HCT116 (cell line): Measurements from ENCODE around the gene ITIH5. TPM values are rescaled to one million over a fixed set of nuclear protein-coding genes. Genes with fewer than 3 reads are reported as not detected.

Source experiments
- ATAC-seq: fragments of 200-7000 bp; cut with Tn5 transposase; 2 replicates; pipeline ENCODE4 v1.9.1; 2020; ENCODE audit warnings: mild to moderate bottlenecking, moderate library complexity
- BruUV-seq: library from RNA; stranded (reverse); fragments of 400-500 nt; replicated peaks from 2 replicates; lab custom pipeline; 2021; lab: Mats Ljungman, UMichigan
- CTCF ChIA-PET: fragments of 300-600 bp; sonication (Branson Sonifier 250); formaldehyde crosslinking; loops from one replicate; lab custom pipeline; 2021; ENCODE audit warnings: antibody characterized with exemption; lab: Charles Lee
- POLR2A ChIA-PET: fragments of 300-600, 350-600 bp; sonication (Branson Sonifier 250); formaldehyde crosslinking; loops from one replicate; lab custom pipeline; 2021; ENCODE audit warnings: antibody characterized with exemption; lab: Charles Lee
- RAD21 ChIA-PET, 2 experiments: fragments of 300-600 bp; sonication (Branson Sonifier 250); formaldehyde crosslinking; loops; one replicate each; lab custom pipeline; 2023; ENCODE audit warnings: low total read pairs in 2 of 2; ENCODE audit not compliant: uncharacterized antibody in 2 of 2, unreplicated experiment in 2 of 2, low non-redundant PET in 1 of 2; lab: Charles Lee
- DNase-seq: peaks from one replicate; pipeline ENCODE4 v3.0.0-alpha.2; 2010; ENCODE audit warnings: low read depth, low spot score
- H2AFZ ChIP-seq: fragments of 200-600 bp; shearing (Covaris generic), sonication (generic); 2 replicates; pipeline ENCODE4 v1.6.1; 2017; ENCODE audit warnings: low read depth, mixed run types, mixed read lengths, antibody characterized with exemption, low read length; ENCODE audit not compliant: poor library complexity, severe bottlenecking
- H3K27ac ChIP-seq: 2 replicates; pipeline ENCODE4 v1.5.1; 2012; ENCODE audit warnings: low read depth, low read length
- H3K27me3 ChIP-seq: fragments of 200-600 bp; sonication (generic); 2 replicates; pipeline ENCODE4 v1.6.1; 2016; ENCODE audit warnings: mixed run types, low read length, mixed read lengths; ENCODE audit not compliant: insufficient read depth
- H3K36me3 ChIP-seq, 2 experiments: fragments of 200-500 bp in 1 of 2; fragments of 200-600 bp in 1 of 2; sonication (Bioruptor generic) in 1 of 2; sonication (generic) in 1 of 2; 2 replicates each; pipeline versions ENCODE4 v1.5.1 to v1.6.1; 2014 to 2016; ENCODE audit warnings: low read length in 2 of 2, inconsistent platforms in 1 of 2, mixed read lengths in 1 of 2, mixed run types in 1 of 2; ENCODE audit not compliant: insufficient read depth in 2 of 2, control insufficient read depth in 1 of 2
- H3K4me1 ChIP-seq, 2 experiments: fragments of 200-600 bp in 1 of 2; sonication (generic) in 1 of 2; 2 replicates each; pipeline versions ENCODE4 v1.5.1 to v1.6.1; 2012 to 2017; ENCODE audit warnings: low read length in 2 of 2, inconsistent platforms in 1 of 2, mild to moderate bottlenecking in 1 of 2, mixed read lengths in 1 of 2, mixed run types in 1 of 2, moderate library complexity in 1 of 2; ENCODE audit not compliant: insufficient read depth in 2 of 2, control insufficient read depth in 1 of 2
- H3K4me2 ChIP-seq: fragments of 200-600 bp; sonication (generic); 2 replicates; pipeline ENCODE4 v1.6.1; 2017; ENCODE audit warnings: mixed run types, low read length, mixed read lengths
- H3K4me3 ChIP-seq, 2 experiments: fragments of 200-600 bp in 1 of 2; sonication (generic) in 1 of 2; replicated peaks in 1 of 2; 2 replicates each; pipeline ENCODE4 v1.5.1; 2011 to 2016; ENCODE audit warnings: low read length in 2 of 2, control low read depth in 1 of 2, low read depth in 1 of 2, mild to moderate bottlenecking in 1 of 2, mixed read lengths in 1 of 2, mixed run types in 1 of 2
- H3K79me2 ChIP-seq: fragments of 200-600 bp; sonication (generic); 2 replicates; pipeline ENCODE4 v1.6.1; 2017; ENCODE audit warnings: mild to moderate bottlenecking, mixed run types, low read length, moderate library complexity, mixed read lengths; ENCODE audit not compliant: insufficient read depth
- H3K9ac ChIP-seq: fragments of 200-600 bp; sonication (generic); 2 replicates; pipeline ENCODE4 v1.6.1; 2016; ENCODE audit warnings: low read length, mixed read lengths
- H3K9me2 ChIP-seq: fragments of 200-600 bp; sonication (generic), shearing (Covaris generic); 2 replicates; pipeline ENCODE4 v1.6.1; 2017; ENCODE audit warnings: mixed run types, mild to moderate bottlenecking, moderate library complexity; ENCODE audit not compliant: insufficient read depth
- H3K9me3 ChIP-seq, 2 experiments: fragments of 200-500 bp in 1 of 2; fragments of 200-600 bp in 1 of 2; sonication (Bioruptor generic) in 1 of 2; sonication (generic) in 1 of 2; 2 replicates each; pipeline ENCODE4 v1.6.1; 2014 to 2017; ENCODE audit warnings: low read length in 2 of 2, mixed read lengths in 2 of 2, inconsistent platforms in 1 of 2, low read depth in 1 of 2, mild to moderate bottlenecking in 1 of 2, mixed run types in 1 of 2, moderate library complexity in 1 of 2; ENCODE audit not compliant: control insufficient read depth in 1 of 2, insufficient read depth in 1 of 2
- H4K20me1 ChIP-seq: fragments of 200-600 bp; sonication (generic), shearing (Covaris generic); 2 replicates; pipeline ENCODE4 v1.6.1; 2017; ENCODE audit warnings: mixed run types, mild to moderate bottlenecking, moderate library complexity; ENCODE audit not compliant: insufficient read depth
- EGR1 ChIP-seq: IDR thresholded peaks from 2 replicates; pipeline ENCODE4 v1.6.1; 2012; ENCODE audit warnings: low read depth
- ELF1 ChIP-seq: IDR thresholded peaks from 2 replicates; pipeline ENCODE4 v1.6.1; 2012; ENCODE audit warnings: low read depth, borderline replicate concordance
- EZH2 ChIP-seq: fragments of 200-600 bp; sonication (generic); IDR thresholded peaks from 2 replicates; pipeline ENCODE4 v1.6.1; 2017; ENCODE audit warnings: antibody characterized with exemption, mixed run types
- POLR2AphosphoS5 ChIP-seq: IDR thresholded peaks from 2 replicates; pipeline ENCODE4 v1.6.1; 2011; ENCODE audit warnings: mild to moderate bottlenecking, low read depth, low read length, moderate library complexity
- TCF7L2 ChIP-seq: IDR thresholded peaks from 2 replicates; pipeline ENCODE4 v1.7.0; 2011; ENCODE audit warnings: borderline replicate concordance, inconsistent platforms; ENCODE audit not compliant: insufficient read depth, insufficient read length; ENCODE audit errors: extremely low read depth
- intact Hi-C: fragments of 100-400 bp; cut with micrococcal nuclease; formaldehyde crosslinking; loops from 2 replicates; pipeline ENCODE4 v1.10.0; 2022
- total RNA-seq: library from RNA; stranded (reverse); gene quantifications from one replicate; pipeline ENCODE4 v1.2.1, GENCODE V29; 2021; ENCODE audit not compliant: unreplicated experiment
- TF ChIP-seq, protein P1 (sequence below): IDR thresholded peaks from 2 replicates; pipeline ENCODE4 v1.6.1; 2011; ENCODE audit warnings: mild to moderate bottlenecking, low read length, moderate library complexity; ENCODE audit not compliant: insufficient replicate concordance; ENCODE audit errors: extremely low read depth

The ITIH5 gene
- total RNA-seq, 1 experiment from 2014 or later: not detected

DNA sequence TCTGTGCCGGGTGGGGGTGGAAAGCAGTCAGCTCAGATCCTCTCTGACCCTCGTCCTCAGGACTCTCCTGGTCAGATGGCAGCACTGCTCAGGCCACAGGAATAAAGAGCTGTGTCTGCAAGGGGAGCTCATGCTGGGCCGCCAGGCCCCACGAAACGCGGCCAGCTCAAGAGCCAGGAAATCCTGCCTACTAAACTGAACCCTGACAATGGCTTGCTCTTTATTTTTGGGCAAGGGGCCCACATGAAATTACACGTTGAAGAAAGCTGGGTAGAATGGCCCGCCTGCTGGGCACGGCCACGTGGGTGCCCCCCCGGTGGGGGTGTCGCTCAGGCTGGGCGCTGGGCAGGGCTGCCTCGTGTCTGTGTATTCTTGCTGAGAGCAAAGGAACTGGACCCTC lies 103.0 kb downstream of the ITIH5 start:
- DNase-seq: no peak
- Histone ChIP-seq H3K9me2 (no peaks in the 10 kb centered on the region), H3K9me3 (no peaks in the 10 kb centered on the region), H3K9ac (no peak overlapping the region)
- BruUV-seq: no TSS peak
- TF ChIP-seq EZH2 (no peak), POLR2AphosphoS5 (no peak)
- TF ChIP-seq, all 23 proteins: peak for 0
- H3K4me1 ChIP-seq: no peaks in the 10 kb centered on the region
- no peaks in the 10 kb centered on the region for H3K36me3 ChIP-seq
- POLR2A ChIA-PET: no interaction called here
- no peak overlapping the region for H3K4me3 ChIP-seq
- no peaks in the 10 kb centered on the region for H4K20me1 ChIP-seq
- intact Hi-C loops: no loop called here
- no peak for ATAC-seq
- RAD21 ChIA-PET: no interaction called here
- H3K79me2 ChIP-seq: no peaks in the 10 kb centered on the region
- H3K4me2 ChIP-seq: no peak overlapping the region
- H3K27ac ChIP-seq: no peak overlapping the region
- H2AFZ ChIP-seq: no peak overlapping the region
- peaks cover 28% of the 10 kb centered on the region for H3K27me3 ChIP-seq
- CTCF ChIA-PET: no interaction called here

DNA sequence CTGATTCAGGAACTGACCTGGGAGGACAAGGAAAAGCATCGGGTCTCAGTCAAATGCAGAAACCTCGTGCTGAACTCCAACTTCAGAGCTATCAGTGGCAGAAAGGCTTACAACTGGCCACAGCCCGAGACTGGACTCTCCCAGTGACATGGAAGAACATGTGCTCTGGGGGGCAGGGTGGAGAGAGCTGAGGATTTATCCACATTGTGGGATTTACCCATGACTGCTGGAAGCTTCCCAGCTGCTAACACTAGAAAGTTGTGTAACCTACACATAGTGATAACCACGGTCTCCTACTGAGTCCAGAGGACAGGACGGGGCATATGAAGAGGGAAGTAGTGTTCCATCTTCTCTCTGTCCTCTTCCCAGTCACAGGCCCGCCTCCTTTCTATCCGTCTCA lies 103.4 kb downstream of the ITIH5 start:
- H3K4me1 ChIP-seq: no peaks in the 10 kb centered on the region
- intact Hi-C loops: no loop called here
- RAD21 ChIA-PET: no interaction called here
- CTCF ChIA-PET: no interaction called here
- no peak overlapping the region for H3K4me2 ChIP-seq
- H3K79me2 ChIP-seq: no peaks in the 10 kb centered on the region
- H3K4me3 ChIP-seq: no peak overlapping the region
- H3K9ac ChIP-seq: no peak overlapping the region
- DNase-seq (no peak), ATAC-seq (no peak)
- H3K27ac ChIP-seq: no peak overlapping the region
- no peak overlapping the region for H2AFZ ChIP-seq
- H4K20me1 ChIP-seq: no peaks in the 10 kb centered on the region
- POLR2A ChIA-PET: no interaction called here
- TF ChIP-seq EGR1 (no peak), TCF7L2 (no peak), ELF1 (no peak), POLR2AphosphoS5 (no peak)
- TF ChIP-seq, protein P1, sequence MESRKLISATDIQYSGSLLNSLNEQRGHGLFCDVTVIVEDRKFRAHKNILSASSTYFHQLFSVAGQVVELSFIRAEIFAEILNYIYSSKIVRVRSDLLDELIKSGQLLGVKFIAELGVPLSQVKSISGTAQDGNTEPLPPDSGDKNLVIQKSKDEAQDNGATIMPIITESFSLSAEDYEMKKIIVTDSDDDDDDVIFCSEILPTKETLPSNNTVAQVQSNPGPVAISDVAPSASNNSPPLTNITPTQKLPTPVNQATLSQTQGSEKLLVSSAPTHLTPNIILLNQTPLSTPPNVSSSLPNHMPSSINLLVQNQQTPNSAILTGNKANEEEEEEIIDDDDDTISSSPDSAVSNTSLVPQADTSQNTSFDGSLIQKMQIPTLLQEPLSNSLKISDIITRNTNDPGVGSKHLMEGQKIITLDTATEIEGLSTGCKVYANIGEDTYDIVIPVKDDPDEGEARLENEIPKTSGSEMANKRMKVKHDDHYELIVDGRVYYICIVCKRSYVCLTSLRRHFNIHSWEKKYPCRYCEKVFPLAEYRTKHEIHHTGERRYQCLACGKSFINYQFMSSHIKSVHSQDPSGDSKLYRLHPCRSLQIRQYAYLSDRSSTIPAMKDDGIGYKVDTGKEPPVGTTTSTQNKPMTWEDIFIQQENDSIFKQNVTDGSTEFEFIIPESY: no peak
- TF ChIP-seq, all 23 proteins: peak for 0
- Histone ChIP-seq H3K9me2 (no peaks in the 10 kb centered on the region), H3K27me3 (peaks cover 27% of the 10 kb centered on the region), H3K36me3 (no peaks in the 10 kb centered on the region), H3K9me3 (no peaks in the 10 kb centered on the region)
- BruUV-seq: no TSS peak
